ENCODE measurements around the gene PTGDS. TPM values are rescaled to one million over a fixed set of nuclear protein-coding genes. Genes with fewer than 3 reads are reported as not detected.

Gene PTGDS
- total RNA-seq, 1 experiment from 2014 or later: not detected

- in situ Hi-C loops (cut with HindIII; ENCODE audit: low sequenced_read_pairs): no loop called here
- DNase-seq (ENCODE audit: low spot score): no peak
Observed at GRCh38 chr9:137014776-137015539, 37.7 kb downstream of the PTGDS start.

GRCh38 chr9:137015540-137015930, 38.2 kb downstream of the PTGDS start:
- DNase-seq (ENCODE audit: low spot score): no peak
- in situ Hi-C loops (cut with HindIII; ENCODE audit: low sequenced_read_pairs): no loop called here

- in situ Hi-C loops (cut with HindIII; ENCODE audit: low sequenced_read_pairs): no loop called here
- no peak for DNase-seq (ENCODE audit: low spot score)
Observed at GRCh38 chr9:137015976-137016375, 38.7 kb downstream of the PTGDS start.

GRCh38 chr9:137016436-137016835, 39.1 kb downstream of the PTGDS start:
- DNase-seq (ENCODE audit: low spot score): no peak
- in situ Hi-C loops (cut with HindIII; ENCODE audit: low sequenced_read_pairs): no loop called here

GRCh38 chr9:137017071-137017470, 39.8 kb downstream of the PTGDS start:
- DNase-seq (ENCODE audit: low spot score): no peak
- in situ Hi-C loops (cut with HindIII; ENCODE audit: low sequenced_read_pairs): no loop called here

GRCh38 chr9:137017791-137018497, 40.6 kb downstream of the PTGDS start:
- DNase-seq (ENCODE audit: low spot score): no peak
- in situ Hi-C loops (cut with HindIII; ENCODE audit: low sequenced_read_pairs): no loop called here

- no peak for DNase-seq (ENCODE audit: low spot score)
- in situ Hi-C loops (cut with HindIII; ENCODE audit: low sequenced_read_pairs): no loop called here
Observed at GRCh38 chr9:137018761-137019559, 41.7 kb downstream of the PTGDS start.

GRCh38 chr9:137019891-137020683, 42.8 kb downstream of the PTGDS start:
- in situ Hi-C loops (cut with HindIII; ENCODE audit: low sequenced_read_pairs): no loop called here
- DNase-seq (ENCODE audit: low spot score): no peak

- in situ Hi-C loops (cut with HindIII; ENCODE audit: low sequenced_read_pairs): no loop called here
- DNase-seq (ENCODE audit: low spot score): peak; percentile 60
Observed at GRCh38 chr9:137020771-137021567, 43.7 kb downstream of the PTGDS start.

- in situ Hi-C loops (cut with HindIII; ENCODE audit: low sequenced_read_pairs): no loop called here
- no peak for DNase-seq (ENCODE audit: low spot score)
Observed at GRCh38 chr9:137021568-137021978, 44.3 kb downstream of the PTGDS start.

- in situ Hi-C loops (cut with HindIII; ENCODE audit: low sequenced_read_pairs): no loop called here
- no peak for DNase-seq (ENCODE audit: low spot score)
Observed at GRCh38 chr9:137021979-137022661, 44.8 kb downstream of the PTGDS start.

- no peak for DNase-seq (ENCODE audit: low spot score)
- in situ Hi-C loops (cut with HindIII; ENCODE audit: low sequenced_read_pairs): no loop called here
Observed at GRCh38 chr9:137022662-137023008, 45.3 kb downstream of the PTGDS start.

GRCh38 chr9:137023157-137023556, 45.9 kb downstream of the PTGDS start:
- in situ Hi-C loops (cut with HindIII; ENCODE audit: low sequenced_read_pairs): no loop called here
- DNase-seq (ENCODE audit: low spot score): no peak

GRCh38 chr9:137023583-137023991, 46.3 kb downstream of the PTGDS start:
- DNase-seq (ENCODE audit: low spot score): no peak
- in situ Hi-C loops (cut with HindIII; ENCODE audit: low sequenced_read_pairs): no loop called here

- peak; percentile 75 for DNase-seq (ENCODE audit: low spot score)
- in situ Hi-C loops (cut with HindIII; ENCODE audit: low sequenced_read_pairs): loop anchor here (25.0 kb wide), 1 partner anchor 88 kb away; the partner anchor contains the start of genes C8G and FBXW5
Observed at GRCh38 chr9:137025517-137025966, 48.2 kb downstream of the PTGDS start.

- no peak for DNase-seq (ENCODE audit: low spot score)
- in situ Hi-C loops (cut with HindIII; ENCODE audit: low sequenced_read_pairs): loop anchor here (25.0 kb wide), 1 partner anchor 89 kb away; the partner anchor contains the start of genes C8G and FBXW5
Observed at GRCh38 chr9:137026384-137026783, 49.1 kb downstream of the PTGDS start.

GRCh38 chr9:137026828-137027227, 49.5 kb downstream of the PTGDS start:
- in situ Hi-C loops (cut with HindIII; ENCODE audit: low sequenced_read_pairs): loop anchor here (25.0 kb wide), 1 partner anchor 90 kb away; the partner anchor contains the start of genes C8G and FBXW5
- DNase-seq (ENCODE audit: low spot score): no peak
